ENCODE measurements around the gene RARB. TPM values are rescaled to one million over a fixed set of nuclear protein-coding genes. Genes with fewer than 3 reads are reported as not detected.

RARB gene
- total and polyA plus RNA-seq, 9 of the 15 experiments (the other 6 are each of a cell fraction or from before 2014, with no cell fraction given), result 0.15 to 1.3 (median 0.27) TPM

DNA sequence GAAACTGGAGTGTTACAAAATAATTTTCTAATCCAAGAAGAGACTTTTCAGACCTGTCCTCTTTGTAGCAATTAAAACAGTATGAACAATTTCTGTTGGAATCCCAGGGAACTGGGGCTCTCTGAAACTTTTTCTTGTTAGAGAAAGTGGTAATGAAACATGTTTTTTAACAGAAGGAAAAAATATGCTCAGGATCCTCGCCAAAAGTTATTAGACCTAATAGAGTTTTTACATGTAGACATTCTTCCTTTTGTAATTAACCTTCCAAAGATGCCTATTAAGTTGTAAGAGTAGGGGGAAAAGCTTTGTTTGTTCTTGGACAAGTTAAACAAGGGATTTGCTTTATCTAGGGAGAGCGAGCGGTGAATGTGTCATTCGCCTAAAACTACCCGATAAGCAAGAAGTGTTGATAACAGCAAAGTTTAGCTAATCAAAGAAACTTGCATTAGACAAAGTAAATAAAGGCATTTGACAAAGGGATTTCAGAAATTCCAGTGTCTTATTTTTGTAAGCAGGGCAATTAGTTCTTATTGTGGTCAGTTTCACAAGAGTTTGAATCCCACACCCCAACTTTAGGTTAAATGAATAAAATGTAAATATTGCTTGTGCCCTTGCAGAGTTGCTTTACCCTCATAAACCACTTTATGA is 2.3 kb downstream of the RARB start:
- FAIRE-seq, result no peak
- TF ChIP-seq NCOR1 (IDR thresholded peaks at IDR 0.05), result no peak
- TF ChIP-seq ZNF212 (CRISPR knock-in tag; IDR thresholded peaks at IDR 0.05), result no peak
- TF ChIP-seq STAT5B (CRISPR knock-in tag; IDR thresholded peaks at IDR 0.05), result no peak
- TF ChIP-seq ZSCAN32 (CRISPR knock-in tag; IDR thresholded peaks at IDR 0.05), result no peak
- no peak for TF ChIP-seq AFF4 (CRISPR knock-in tag; IDR thresholded peaks at IDR 0.05)
- TF ChIP-seq CBFA2T3 (IDR thresholded peaks at IDR 0.05), result peak; percentile 28; the same call in 1 of the 2 replicates
- no peak for TF ChIP-seq JUND (IDR thresholded peaks at IDR 0.05; ENCODE audit: borderline replicate concordance, low read depth, low read length)
- peak; percentile 48; the same call in 1 of the 3 replicates for TF ChIP-seq JUND (tag; IDR thresholded peaks at IDR 0.05; ENCODE audit: borderline replicate concordance, low read depth, low read length)
- no peak for TF ChIP-seq ZNF583 (CRISPR knock-in tag; IDR thresholded peaks at IDR 0.05)
- no peak for TF ChIP-seq HMG20B (CRISPR knock-in tag; IDR thresholded peaks at IDR 0.05)
- no peak for TF ChIP-seq NFYB (IDR thresholded peaks at IDR 0.05; ENCODE audit: extremely low read depth, insufficient read length)
- TF ChIP-seq SMARCE1 (IDR thresholded peaks at IDR 0.05), result peak; percentile 40; the same call in 1 of the 2 replicates
- TF ChIP-seq, protein P1, sequence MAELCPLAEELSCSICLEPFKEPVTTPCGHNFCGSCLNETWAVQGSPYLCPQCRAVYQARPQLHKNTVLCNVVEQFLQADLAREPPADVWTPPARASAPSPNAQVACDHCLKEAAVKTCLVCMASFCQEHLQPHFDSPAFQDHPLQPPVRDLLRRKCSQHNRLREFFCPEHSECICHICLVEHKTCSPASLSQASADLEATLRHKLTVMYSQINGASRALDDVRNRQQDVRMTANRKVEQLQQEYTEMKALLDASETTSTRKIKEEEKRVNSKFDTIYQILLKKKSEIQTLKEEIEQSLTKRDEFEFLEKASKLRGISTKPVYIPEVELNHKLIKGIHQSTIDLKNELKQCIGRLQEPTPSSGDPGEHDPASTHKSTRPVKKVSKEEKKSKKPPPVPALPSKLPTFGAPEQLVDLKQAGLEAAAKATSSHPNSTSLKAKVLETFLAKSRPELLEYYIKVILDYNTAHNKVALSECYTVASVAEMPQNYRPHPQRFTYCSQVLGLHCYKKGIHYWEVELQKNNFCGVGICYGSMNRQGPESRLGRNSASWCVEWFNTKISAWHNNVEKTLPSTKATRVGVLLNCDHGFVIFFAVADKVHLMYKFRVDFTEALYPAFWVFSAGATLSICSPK (IDR thresholded peaks at IDR 0.05; ENCODE audit: borderline replicate concordance), result no peak
- no peak for TF ChIP-seq MTA1 (IDR thresholded peaks at IDR 0.05; ENCODE audit: borderline replicate concordance)
- peak in 1 of 2 experiments; percentile 64; a peak in 2 of 4 replicates for TF ChIP-seq FOXA3 (CRISPR knock-in tag; conservative IDR thresholded peaks at IDR 0.05 in 1 of 2, IDR thresholded peaks at IDR 0.05 in 1 of 2)
- no peak for TF ChIP-seq PHB2 (IDR thresholded peaks at IDR 0.05; ENCODE audit: low read depth)
- no peak for TF ChIP-seq ATF4 (CRISPR knock-in tag; IDR thresholded peaks at IDR 0.05)
- TF ChIP-seq POLR2B (IDR thresholded peaks at IDR 0.05; ENCODE audit: low read depth, partially characterized antibody), result no peak

More for the DNA sequence above, 2.3 kb downstream of the RARB start:
- POLR2A ChIA-PET, result interaction anchor here (1.1 kb wide), 1 partner anchor 11 kb away, joined by 4 read pairs; no protein-coding TSS in a partner anchor
- H3K9me3 ChIP-seq (replicated peaks; ENCODE audit: control insufficient read depth, insufficient read depth, low read depth, low read length), result no peaks in the 10 kb centered on the region
- CTCF ChIA-PET (ENCODE audit: low intra/inter-chr PET ratio), result no interaction called here
- H3K36me3 ChIP-seq (ENCODE audit: control insufficient read depth, insufficient read depth, low read length), result no peaks in the 10 kb centered on the region
- no peak for ATAC-seq
- no TSS peak for BruUV-seq (replicated peaks)
- no peaks in the 10 kb centered on the region; a peak in 1 of 5 replicates for H3K4me1 ChIP-seq (replicated peaks in 1 of 2; ENCODE audit: control insufficient read depth in 2 of 2, insufficient read depth in 2 of 2, low read length in 2 of 2)
- no peaks in the 10 kb centered on the region for H4K20me1 ChIP-seq (replicated peaks; ENCODE audit: control insufficient read depth, insufficient read depth, low read length)
- no peak overlapping the region for H3K4me3 ChIP-seq
- no peaks in the 10 kb centered on the region for H3K79me2 ChIP-seq (ENCODE audit: control insufficient read depth, insufficient read depth, low read length)
- peaks cover 16 to 17% of the 10 kb centered on the region in 2 experiments for H3K27me3 ChIP-seq (ENCODE audit: control insufficient read depth in 2 of 2, insufficient read depth in 2 of 2, low read length in 2 of 2)
- in situ Hi-C loops (cut with MboI), result no loop called here
- no peak overlapping the region for H2AFZ ChIP-seq (ENCODE audit: low read depth, low read length)
- no peak overlapping the region for H3K4me2 ChIP-seq (ENCODE audit: insufficient read depth, low read length)
- no peak for DNase-seq (ENCODE audit: extremely low read depth in 1 of 4, low spot score in 3 of 4)
- no peak overlapping the region for H3K27ac ChIP-seq (ENCODE audit: extremely low read depth, low read depth, low read length)
- intact Hi-C loops (cut with micrococcal nuclease), result no loop called here
- H3K9ac ChIP-seq (ENCODE audit: insufficient read depth in 1 of 2, low read depth in 2 of 2, low read length in 2 of 2), result no peak overlapping the region
- WGBS (ENCODE audit: insufficient coverage, low coverage, missing lambda C conversion rate), result 0% methylated on average over 5 of the region's 5 CpGs
- no peaks in the 10 kb centered on the region for H3K9me1 ChIP-seq (ENCODE audit: control insufficient read depth, insufficient read depth, low read length)

Data from K562 (cell line).